ENCODE results near the gene PPM1H. TPM values are rescaled to one million over a fixed set of nuclear protein-coding genes. Genes with fewer than 3 reads are reported as not detected.

Gene PPM1H
- total RNA-seq, 4 donors from 2014 or later: 1.4 to 4.9 (median 2.4) TPM

DNA sequence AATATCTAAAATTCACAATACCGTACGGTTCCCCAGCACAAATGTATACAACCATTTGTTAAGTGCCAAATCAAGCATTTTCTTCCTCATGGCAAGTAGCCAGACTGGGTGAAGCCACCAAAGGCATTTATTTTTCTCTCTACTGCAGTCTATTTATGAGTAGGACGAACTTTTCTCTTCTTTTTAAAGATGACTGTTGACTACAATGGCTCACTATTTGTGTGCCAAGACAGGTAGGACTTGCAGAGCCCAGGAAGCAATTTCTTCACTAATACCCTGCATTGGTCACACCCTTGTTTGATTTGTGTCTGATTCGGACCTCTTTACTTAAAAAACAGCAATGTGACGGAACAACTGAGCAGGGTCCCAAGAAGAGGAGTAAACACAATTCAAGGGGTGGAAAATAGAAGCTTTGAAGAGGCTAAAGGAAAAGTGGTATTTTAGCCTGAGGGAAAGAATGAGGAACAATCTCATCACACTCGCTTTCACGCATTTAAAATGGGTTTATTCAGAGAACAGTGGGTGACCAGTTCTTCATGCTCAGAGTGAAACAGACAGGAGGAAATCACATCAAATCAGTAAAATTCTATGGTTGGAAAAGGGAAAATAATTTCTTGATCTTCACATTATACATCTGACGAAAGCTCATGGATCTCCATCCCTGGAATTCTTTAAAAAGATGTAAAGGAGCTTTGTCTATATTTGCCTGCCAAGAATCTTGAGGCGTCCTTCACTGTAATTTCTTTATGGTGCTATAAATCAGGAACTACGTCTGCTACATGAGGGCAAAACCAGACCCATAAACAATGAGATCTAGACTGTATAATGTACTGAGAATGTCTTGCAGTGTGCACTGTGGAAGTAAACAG lies 183.8 kb downstream of the PPM1H start:
- TF ChIP-seq, protein P1, sequence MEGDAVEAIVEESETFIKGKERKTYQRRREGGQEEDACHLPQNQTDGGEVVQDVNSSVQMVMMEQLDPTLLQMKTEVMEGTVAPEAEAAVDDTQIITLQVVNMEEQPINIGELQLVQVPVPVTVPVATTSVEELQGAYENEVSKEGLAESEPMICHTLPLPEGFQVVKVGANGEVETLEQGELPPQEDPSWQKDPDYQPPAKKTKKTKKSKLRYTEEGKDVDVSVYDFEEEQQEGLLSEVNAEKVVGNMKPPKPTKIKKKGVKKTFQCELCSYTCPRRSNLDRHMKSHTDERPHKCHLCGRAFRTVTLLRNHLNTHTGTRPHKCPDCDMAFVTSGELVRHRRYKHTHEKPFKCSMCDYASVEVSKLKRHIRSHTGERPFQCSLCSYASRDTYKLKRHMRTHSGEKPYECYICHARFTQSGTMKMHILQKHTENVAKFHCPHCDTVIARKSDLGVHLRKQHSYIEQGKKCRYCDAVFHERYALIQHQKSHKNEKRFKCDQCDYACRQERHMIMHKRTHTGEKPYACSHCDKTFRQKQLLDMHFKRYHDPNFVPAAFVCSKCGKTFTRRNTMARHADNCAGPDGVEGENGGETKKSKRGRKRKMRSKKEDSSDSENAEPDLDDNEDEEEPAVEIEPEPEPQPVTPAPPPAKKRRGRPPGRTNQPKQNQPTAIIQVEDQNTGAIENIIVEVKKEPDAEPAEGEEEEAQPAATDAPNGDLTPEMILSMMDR (IDR thresholded peaks at IDR 0.05): no peak
- ATAC-seq (ENCODE audit: low FRiP score): no peak
- no peak for DNase-seq (ENCODE audit: low spot score)

DNA sequence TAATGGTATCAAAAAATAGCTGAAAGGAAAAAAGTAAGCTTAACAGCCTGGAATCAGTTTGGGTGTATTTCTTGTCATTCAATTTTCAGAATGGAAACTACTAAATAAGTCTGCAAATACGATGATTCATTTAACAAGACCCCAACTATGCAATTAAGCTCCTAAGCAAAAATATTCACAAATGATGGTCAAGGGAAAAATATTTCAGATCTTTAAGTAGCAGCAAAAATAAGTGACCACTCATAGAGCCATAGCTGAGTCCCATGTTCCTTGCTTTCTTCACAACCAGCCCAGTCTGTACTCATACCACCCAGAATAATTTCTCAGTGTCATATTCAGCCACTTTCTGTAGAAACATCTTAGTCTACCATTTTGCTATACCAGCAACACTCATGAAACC lies 185.4 kb downstream of the PPM1H start:
- ATAC-seq (ENCODE audit: low FRiP score): no peak
- TF ChIP-seq, protein P1 (IDR thresholded peaks at IDR 0.05): no peak
- no peak for DNase-seq (ENCODE audit: low spot score)

DNA sequence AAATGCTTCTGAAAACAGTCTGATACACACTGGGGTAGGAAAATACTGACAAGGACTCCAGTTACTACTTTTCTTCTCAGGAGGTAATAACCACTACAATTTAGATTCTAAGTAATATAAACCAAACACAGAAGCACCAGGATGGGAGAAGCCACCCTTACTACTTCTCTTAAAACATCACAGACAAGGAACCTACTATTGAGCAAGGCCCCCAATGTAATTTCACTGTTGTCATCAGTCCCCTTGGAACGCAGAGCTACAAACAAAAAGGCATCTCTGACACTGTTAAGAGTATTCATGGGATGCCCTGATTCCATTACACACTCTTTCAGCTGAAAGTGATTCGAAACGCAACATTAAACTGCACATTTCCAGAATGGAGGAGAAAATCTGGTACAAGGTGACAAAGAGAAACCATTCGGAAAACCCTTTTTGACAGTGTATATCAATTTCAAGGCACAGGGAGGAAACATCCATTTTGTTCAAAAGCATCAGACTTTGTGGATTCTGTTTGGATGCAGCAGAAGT lies 185.9 kb downstream of the PPM1H start:
- TF ChIP-seq, protein P1 (IDR thresholded peaks at IDR 0.05): no peak
- DNase-seq (ENCODE audit: low spot score) (no peak), ATAC-seq (ENCODE audit: low FRiP score) (no peak)

DNA sequence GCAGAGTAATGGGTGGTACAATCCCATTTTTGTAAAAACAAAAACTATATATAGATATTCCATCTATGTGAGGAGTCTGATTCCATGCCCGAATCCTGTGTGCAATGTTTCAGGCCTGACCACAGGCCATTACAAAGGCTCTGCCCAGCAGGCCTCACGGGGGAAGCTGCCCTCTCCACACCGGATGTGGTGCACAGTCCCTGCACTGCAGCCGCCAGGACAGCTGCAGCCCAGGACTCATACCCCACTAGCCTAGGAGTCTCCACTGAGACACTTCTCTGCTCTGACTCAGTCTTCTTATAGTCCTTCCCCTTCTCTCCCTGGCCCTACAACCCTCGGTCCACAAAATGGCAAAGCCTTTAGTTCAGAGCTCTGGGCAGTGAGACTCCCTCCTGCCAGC lies 190.4 kb downstream of the PPM1H start:
- TF ChIP-seq, protein P1 (IDR thresholded peaks at IDR 0.05): no peak
- ATAC-seq (ENCODE audit: low FRiP score): no peak

DNA sequence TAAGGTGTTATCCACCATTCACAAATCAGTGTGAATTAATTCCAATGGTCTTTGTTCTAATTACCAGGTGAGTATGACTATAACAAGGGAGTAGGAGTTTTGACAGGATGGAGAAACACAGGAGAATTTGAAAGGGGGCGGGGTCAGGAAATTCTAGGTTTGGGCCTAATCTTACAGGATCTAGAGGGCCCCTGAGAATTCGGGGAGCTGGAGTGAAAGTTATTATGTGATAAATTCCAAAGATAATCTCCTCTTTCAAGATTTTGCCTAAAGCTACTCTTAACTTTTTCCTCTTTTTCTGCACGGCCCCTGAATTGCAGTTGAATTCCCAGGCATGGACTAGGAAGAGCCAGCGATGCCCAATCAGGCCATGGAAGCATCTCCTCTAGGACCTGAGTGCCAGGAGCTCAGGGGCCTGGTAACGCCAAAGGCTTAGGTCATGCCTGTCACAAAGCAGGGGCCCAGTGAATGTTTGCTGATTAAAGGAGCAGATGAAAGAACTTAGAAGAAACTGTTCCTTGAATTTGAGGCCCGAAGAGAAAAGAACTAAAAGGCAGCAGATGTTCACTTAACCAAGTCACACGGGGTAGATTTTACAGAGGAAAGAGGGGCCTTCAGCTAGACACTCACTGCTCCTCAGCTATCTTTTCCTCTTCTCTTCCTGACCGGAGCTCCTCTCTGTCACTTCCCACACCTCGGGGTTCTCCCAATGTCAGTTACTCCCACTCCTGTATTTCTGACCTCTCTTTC lies 195.5 kb downstream of the PPM1H start:
- no peak for ATAC-seq (ENCODE audit: low FRiP score)
- TF ChIP-seq, protein P1 (IDR thresholded peaks at IDR 0.05): no peak

More for the DNA sequence above, 190.4 kb downstream of the PPM1H start:
- DNase-seq (ENCODE audit: low spot score): no peak

DNA sequence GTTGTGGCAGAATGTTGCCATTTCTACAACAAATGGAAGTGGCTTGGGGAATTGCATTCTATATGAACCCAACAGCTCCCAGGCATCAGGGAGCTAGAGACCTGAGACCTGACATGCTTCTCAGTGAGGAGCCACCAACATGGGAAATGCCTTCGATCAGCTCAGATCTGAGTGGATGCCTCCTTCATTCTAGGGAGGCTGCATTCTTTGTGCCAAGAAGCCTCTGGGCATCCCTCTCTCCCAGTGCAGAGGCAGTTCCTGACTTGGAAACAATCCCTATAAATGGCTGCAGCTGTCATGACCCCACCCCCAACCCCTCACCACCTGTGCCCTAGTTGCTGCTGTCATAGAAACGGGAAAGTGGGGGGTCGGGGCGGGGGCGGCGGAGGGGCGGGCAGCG lies 196.3 kb downstream of the PPM1H start:
- no peak for DNase-seq (ENCODE audit: low spot score)
- no peak for ATAC-seq (ENCODE audit: low FRiP score)
- TF ChIP-seq, protein P1 (IDR thresholded peaks at IDR 0.05): no peak

More for the DNA sequence above, 195.5 kb downstream of the PPM1H start:
- DNase-seq (ENCODE audit: low spot score): no peak

Measured in omental fat pad (tissue), 4 donors.